Activated naive CD8-positive, alpha-beta T cell treated with anti-CD3 and anti-CD28 coated beads, Interleukin-2, amount 50 U/mL, for 24 hours (primary cell): ENCODE measurements around the gene TMED6.

Source experiments
- ATAC-seq: fragments of 150-1000 bp; cut with Tn5 transposase; one replicate; pipeline ENCODE4 v1.10.0; 2021
- DNase-seq: peaks from one replicate; pipeline ENCODE4 v3.0.0; 2021
- H3K27ac Mint-ChIP-seq: one replicate; pipeline ENCODE4 v1.8.0; 2021; ENCODE audit warnings: mild to moderate bottlenecking, mixed read lengths
- H3K27me3 Mint-ChIP-seq: one replicate; pipeline ENCODE4 v1.8.0; 2021; ENCODE audit warnings: mixed read lengths
- H3K36me3 Mint-ChIP-seq: one replicate; pipeline ENCODE4 v1.8.0; 2021; ENCODE audit warnings: low read depth, mixed read lengths
- H3K4me1 Mint-ChIP-seq: one replicate; pipeline ENCODE4 v1.8.0; 2021; ENCODE audit warnings: mixed read lengths
- H3K4me3 Mint-ChIP-seq: one replicate; pipeline ENCODE4 v1.8.0; 2021; ENCODE audit warnings: mild to moderate bottlenecking, moderate library complexity, mixed read lengths
- H3K9me3 Mint-ChIP-seq: one replicate; pipeline ENCODE4 v1.8.0; 2021; ENCODE audit warnings: mixed read lengths

The TMED6 gene

DNA sequence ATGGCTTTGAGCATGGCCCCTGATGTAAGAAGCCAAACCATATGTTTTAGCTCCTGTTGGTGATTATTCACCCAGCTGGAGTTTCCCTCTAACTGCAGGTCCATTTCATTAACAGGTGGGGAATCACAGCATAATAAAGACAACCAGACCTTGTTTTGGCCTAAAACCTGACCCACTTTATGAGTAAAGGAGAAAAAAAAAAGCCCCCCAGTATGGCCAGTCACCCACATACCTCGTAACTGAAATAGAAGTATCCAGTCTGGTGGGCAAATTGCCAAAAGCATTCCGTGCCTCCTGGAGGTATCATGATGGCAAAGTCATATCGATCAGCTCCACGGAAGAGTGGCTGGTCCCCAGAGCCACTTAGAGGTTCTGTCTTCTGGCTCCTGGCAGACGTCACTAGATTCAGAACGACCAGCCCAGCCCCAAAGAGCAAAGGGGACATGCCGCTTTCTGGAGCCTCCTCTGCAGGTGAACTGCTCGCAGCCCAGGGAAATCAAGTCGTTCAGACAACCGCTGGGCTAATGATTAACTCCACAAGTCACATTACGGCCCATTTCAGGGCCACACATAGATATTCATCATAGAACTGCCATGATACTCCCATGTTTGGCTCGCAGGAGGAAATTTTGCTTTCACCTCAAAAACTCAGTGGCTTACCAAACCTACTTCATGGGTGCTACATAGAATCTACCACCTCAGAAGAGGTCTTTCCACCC lies at the start of gene TMED6:
Gene TMED6 (minus strand): TSS at position 478 of the 719 bp plus-strand sequence. CDS start 33 bp downstream, at position 445.
- Mint-ChIP-seq H3K9me3 (no peaks in the 10 kb centered on the region), H3K36me3 (peaks cover 33% of the 10 kb centered on the region), H3K27ac (no peak within 1 kb of the TSS), H3K4me3 (no peak within 1 kb of the TSS), H3K4me1 (no peaks in the 10 kb centered on the region), H3K27me3 (no peaks in the 10 kb centered on the region)
- DNase-seq (no peak), ATAC-seq (no peak)

GRCh38 chr16:69399361-69399760 lies 47.8 kb upstream of the TMED6 start:
- no peak for DNase-seq
- Mint-ChIP-seq H3K27ac (no peak overlapping the region), H3K36me3 (no peaks in the 10 kb centered on the region)

GRCh38 chr16:69397821-69398521 lies 46.4 kb upstream of the TMED6 start:
- Mint-ChIP-seq H3K27ac (no peak overlapping the region), H3K9me3 (no peaks in the 10 kb centered on the region), H3K4me3 (no peak overlapping the region), H3K27me3 (peaks cover 2% of the 10 kb centered on the region), H3K4me1 (peaks cover 36% of the 10 kb centered on the region), H3K36me3 (no peaks in the 10 kb centered on the region)
- no peak for DNase-seq
- no peak for ATAC-seq

More at GRCh38 chr16:69399361-69399760, 47.8 kb upstream of the TMED6 start:
- ATAC-seq: peak; percentile 68
- no peak overlapping the region for H3K4me3 Mint-ChIP-seq
- no peaks in the 10 kb centered on the region for H3K9me3 Mint-ChIP-seq
- peaks cover 36% of the 10 kb centered on the region for H3K4me1 Mint-ChIP-seq
- peaks cover 2% of the 10 kb centered on the region for H3K27me3 Mint-ChIP-seq

DNA sequence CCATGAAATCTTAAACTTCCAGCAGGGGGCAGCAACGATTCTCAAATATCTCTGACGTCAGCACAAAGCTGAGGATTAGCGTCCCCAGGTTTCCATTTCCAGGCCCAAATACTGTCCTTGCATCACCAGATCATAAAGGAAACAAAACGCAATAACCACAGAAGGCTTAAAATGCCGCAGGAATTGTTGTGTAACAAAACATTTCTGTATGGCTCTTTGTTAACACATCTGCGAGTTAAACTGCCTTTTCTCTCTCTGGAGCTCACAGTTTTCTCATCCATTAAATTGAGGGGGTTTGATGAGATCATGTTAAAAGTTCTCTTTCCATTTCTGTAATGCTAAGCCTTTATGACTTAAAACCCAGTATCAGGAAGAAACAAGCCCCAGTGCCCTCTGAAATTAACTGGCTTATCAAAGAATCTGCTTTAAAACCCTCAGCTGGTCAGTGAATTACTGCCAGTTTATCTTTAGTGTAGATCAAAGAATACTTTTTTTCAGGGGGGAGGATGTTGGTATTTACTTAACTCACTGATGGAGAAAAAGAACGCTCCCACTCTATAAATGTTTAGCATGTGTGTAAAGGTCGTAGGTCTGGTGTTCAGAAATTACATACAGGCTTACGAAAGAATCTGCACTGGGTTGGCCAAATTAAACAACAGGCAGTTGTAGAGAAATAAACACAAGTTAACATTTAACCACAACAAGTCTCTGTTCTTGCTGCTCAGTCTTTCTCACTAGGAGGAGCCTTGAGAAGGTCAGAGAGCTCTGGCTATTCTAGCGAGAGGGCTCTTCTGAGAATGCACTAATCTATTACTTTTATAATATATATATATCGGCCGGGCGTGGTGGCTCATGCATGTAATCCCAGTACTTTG lies 44.8 kb upstream of the TMED6 start:
- H3K4me3 Mint-ChIP-seq: no peak overlapping the region
- no peaks in the 10 kb centered on the region for H3K9me3 Mint-ChIP-seq
- peaks cover 2% of the 10 kb centered on the region for H3K27me3 Mint-ChIP-seq
- DNase-seq: peak; percentile 77
- peak; percentile 67 for ATAC-seq
- H3K27ac Mint-ChIP-seq: peak overlapping the region; percentile 47
- H3K4me1 Mint-ChIP-seq: peaks cover 27% of the 10 kb centered on the region
- no peaks in the 10 kb centered on the region for H3K36me3 Mint-ChIP-seq

GRCh38 chr16:69395859-69396186 lies 44.2 kb upstream of the TMED6 start:
- H3K27me3 Mint-ChIP-seq: peaks cover 2% of the 10 kb centered on the region
- H3K36me3 Mint-ChIP-seq: no peaks in the 10 kb centered on the region
- ATAC-seq (no peak), DNase-seq (no peak)
- H3K4me3 Mint-ChIP-seq: no peak overlapping the region
- peak overlapping the region; percentile 47 for H3K27ac Mint-ChIP-seq
- H3K4me1 Mint-ChIP-seq: peaks cover 27% of the 10 kb centered on the region
- H3K9me3 Mint-ChIP-seq: no peaks in the 10 kb centered on the region

DNA sequence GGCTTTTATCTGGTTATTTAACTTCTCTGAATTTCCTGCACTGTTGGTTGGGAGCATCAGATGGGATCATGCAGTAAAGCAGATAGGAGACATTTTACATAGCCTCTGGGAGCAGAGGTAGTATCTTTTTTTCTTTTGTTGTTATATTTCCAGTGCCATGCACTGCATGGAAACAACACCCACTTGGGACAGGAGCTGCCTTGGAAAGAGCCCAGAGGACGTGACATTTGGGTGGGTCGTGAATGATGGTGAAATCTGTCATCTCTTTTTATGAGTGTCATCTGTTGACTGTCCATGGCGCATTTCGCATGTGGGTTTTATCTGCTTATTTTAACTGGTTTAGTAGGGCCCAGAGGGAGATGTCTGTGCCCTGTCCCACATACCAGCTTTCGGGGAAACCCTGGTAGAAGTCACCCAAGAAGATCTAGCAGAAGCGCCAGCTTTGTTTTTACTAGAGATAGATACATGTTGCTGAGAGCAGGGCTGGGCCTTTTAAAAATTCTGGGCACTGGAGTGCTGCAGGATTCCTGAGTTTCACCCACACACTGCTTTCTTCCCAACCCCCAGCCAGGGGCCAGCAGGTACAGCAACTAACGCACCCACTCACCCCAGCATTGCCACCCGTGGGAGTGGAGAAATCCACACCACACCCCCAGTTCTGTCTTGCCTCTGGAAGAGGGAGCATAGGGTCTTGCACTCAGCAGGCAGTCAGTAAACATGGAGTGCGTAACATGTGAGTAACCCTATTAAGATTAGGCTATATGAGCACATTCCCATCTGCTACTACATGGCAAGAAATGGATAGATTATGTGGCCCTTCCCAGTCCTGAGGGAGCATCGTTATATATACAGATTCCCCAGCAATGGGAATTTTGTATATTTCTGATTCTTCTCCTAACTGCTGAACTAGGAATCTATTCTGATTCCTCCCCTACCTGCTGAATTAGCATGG lies 42.6 kb upstream of the TMED6 start:
- Mint-ChIP-seq H3K27ac (no peak overlapping the region), H3K36me3 (no peaks in the 10 kb centered on the region), H3K9me3 (no peaks in the 10 kb centered on the region), H3K4me1 (peaks cover 21% of the 10 kb centered on the region), H3K4me3 (no peak overlapping the region), H3K27me3 (peaks cover 2% of the 10 kb centered on the region)
- no peak for ATAC-seq
- DNase-seq: no peak

DNA sequence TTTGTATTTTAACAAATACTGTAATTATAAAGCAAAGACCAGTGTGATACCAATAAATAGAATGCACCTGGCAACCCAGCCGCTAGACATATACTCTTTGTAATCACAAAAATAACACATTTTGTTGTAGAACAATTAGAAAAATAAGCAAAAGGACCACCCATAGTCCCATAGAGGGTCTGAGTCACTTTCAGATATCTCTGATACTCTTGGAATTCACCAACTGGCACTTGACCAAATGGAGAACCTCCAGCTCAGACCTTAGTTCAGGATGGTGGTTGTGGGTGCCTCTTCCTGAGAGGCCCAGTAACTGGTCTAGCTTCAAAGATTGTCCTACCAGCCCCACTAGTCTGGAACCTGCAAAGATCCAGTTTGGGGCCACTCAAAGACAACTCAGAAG lies 35.0 kb upstream of the TMED6 start:
- Mint-ChIP-seq H3K4me3 (peak overlapping the region; percentile 91), H3K27ac (peak overlapping the region; percentile 91)

GRCh38 chr16:69384974-69385373 lies 33.4 kb upstream of the TMED6 start:
- DNase-seq: no peak
- Mint-ChIP-seq H3K36me3 (peaks cover 39% of the 10 kb centered on the region), H3K9me3 (no peaks in the 10 kb centered on the region), H3K4me3 (peak overlapping the region; percentile 91), H3K27ac (peak overlapping the region; percentile 88), H3K4me1 (peaks cover 42% of the 10 kb centered on the region), H3K27me3 (no peaks in the 10 kb centered on the region)
- no peak for ATAC-seq

More for the DNA sequence above, 35.0 kb upstream of the TMED6 start:
- DNase-seq: no peak
- Mint-ChIP-seq H3K36me3 (peaks cover 29% of the 10 kb centered on the region), H3K27me3 (no peaks in the 10 kb centered on the region), H3K9me3 (no peaks in the 10 kb centered on the region), H3K4me1 (peaks cover 33% of the 10 kb centered on the region)
- ATAC-seq: no peak

DNA sequence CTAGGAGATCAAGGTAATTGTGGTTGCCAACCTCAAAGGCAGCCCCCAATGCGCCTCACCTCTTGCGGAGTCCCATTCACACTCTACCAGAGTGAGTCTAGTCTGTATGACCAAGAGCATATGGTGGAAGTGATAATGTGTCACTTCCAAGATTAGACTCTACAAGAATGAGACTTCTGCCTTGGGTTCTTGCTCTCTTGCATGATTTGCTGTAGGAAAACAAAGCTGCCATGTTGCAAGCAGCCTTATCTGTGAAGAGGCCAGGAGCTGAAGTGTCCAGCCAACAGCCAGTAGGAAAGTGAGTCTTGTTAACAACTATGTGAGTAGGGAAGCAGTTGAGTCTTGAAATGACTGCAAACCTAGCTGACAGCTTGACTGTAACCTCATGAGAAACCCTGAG lies 30.8 kb upstream of the TMED6 start:
- Mint-ChIP-seq H3K9me3 (no peaks in the 10 kb centered on the region), H3K36me3 (peaks cover 60% of the 10 kb centered on the region), H3K4me1 (peaks cover 51% of the 10 kb centered on the region), H3K27ac (peak overlapping the region; percentile 1), H3K27me3 (no peaks in the 10 kb centered on the region), H3K4me3 (no peak overlapping the region)
- ATAC-seq (no peak), DNase-seq (no peak)

- DNase-seq: no peak
- Mint-ChIP-seq H3K4me1 (peaks cover 50% of the 10 kb centered on the region), H3K27ac (no peak overlapping the region), H3K36me3 (peaks cover 63% of the 10 kb centered on the region), H3K4me3 (no peak overlapping the region), H3K9me3 (no peaks in the 10 kb centered on the region), H3K27me3 (no peaks in the 10 kb centered on the region)
- ATAC-seq: no peak
These were observed 29.6 kb upstream of the TMED6 start for GRCh38 chr16:69381231-69381630.

DNA sequence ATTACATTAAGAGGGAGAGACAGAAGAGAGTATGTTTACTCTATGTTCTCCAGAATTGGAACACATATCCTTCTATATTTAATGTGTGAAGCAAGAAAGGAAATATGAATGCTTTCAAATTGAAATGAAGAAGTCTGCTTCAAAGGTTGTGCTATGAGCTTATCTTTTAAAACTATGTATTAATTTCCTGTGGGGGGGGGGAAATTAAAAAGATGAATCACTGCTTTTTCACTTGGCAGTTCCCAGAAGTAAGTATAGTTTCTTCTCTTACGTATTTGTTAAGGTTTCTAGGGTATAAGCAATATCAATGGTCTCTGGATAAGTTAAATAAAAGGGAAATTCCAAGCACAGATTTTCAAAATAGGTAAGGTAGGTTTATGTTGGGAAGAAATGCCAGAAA lies 27.2 kb upstream of the TMED6 start:
- no peaks in the 10 kb centered on the region for H3K27me3 Mint-ChIP-seq
- no peak for ATAC-seq
- no peak overlapping the region for H3K4me3 Mint-ChIP-seq
- no peaks in the 10 kb centered on the region for H3K9me3 Mint-ChIP-seq
- peak overlapping the region; percentile 27 for H3K27ac Mint-ChIP-seq
- DNase-seq: no peak
- H3K36me3 Mint-ChIP-seq: peaks cover 51% of the 10 kb centered on the region
- H3K4me1 Mint-ChIP-seq: peaks cover 38% of the 10 kb centered on the region

- Mint-ChIP-seq H3K4me1 (peaks cover 34% of the 10 kb centered on the region), H3K27ac (peak overlapping the region; percentile 36), H3K4me3 (no peak overlapping the region), H3K36me3 (peaks cover 50% of the 10 kb centered on the region), H3K9me3 (no peaks in the 10 kb centered on the region), H3K27me3 (no peaks in the 10 kb centered on the region)
- DNase-seq (no peak), ATAC-seq (no peak)
These were observed 26.4 kb upstream of the TMED6 start for GRCh38 chr16:69378036-69378435.

DNA sequence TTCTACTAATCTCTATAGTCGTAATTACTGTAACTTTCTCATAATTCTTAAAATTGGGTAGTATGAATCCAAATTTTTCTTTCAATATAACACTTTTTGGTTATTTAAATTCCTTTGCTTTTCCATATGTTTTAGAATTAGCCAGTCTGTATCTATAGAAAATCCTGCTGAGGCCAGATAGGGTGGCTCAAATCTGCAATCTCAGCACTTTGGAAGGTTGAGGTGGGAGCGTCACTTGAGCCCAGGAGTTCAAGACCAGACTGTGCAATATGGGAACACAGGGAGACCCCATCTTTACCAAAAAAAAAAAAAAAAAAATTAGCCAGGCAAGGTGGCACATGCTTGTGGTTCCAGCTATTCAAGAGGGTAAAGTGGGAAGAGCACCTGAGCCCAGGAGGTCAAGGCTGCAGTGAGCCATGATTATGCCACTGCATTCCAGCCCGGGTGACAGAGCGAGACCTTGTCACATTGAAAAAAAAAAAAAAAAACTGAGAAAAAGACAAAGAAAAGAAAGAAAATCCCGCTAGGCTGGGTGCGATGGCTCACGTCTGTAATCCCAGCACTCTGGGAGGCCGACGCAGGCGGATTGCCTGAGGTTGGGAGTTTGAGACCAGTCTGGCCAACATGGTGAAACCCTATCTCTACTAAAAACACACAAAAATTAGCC lies 24.9 kb upstream of the TMED6 start:
- no peaks in the 10 kb centered on the region for H3K27me3 Mint-ChIP-seq
- no peaks in the 10 kb centered on the region for H3K9me3 Mint-ChIP-seq
- DNase-seq: no peak
- peaks cover 33% of the 10 kb centered on the region for H3K4me1 Mint-ChIP-seq
- peaks cover 45% of the 10 kb centered on the region for H3K36me3 Mint-ChIP-seq
- H3K4me3 Mint-ChIP-seq: no peak overlapping the region
- H3K27ac Mint-ChIP-seq: no peak overlapping the region
- ATAC-seq: no peak
